Smooth muscle cell of trachea (primary cell): ENCODE results near the gene CDHR5. TPM values are rescaled to one million over a fixed set of nuclear protein-coding genes. Genes with fewer than 3 reads are reported as not detected.

Source experiments
- total RNA-seq: library from RNA; depleted of rRNA; stranded (reverse); fragments of >200 nt; gene quantifications from 2 replicates; pipeline ENCODE4 v1.2.1, GENCODE V29; 2014

Gene CDHR5, protein sequence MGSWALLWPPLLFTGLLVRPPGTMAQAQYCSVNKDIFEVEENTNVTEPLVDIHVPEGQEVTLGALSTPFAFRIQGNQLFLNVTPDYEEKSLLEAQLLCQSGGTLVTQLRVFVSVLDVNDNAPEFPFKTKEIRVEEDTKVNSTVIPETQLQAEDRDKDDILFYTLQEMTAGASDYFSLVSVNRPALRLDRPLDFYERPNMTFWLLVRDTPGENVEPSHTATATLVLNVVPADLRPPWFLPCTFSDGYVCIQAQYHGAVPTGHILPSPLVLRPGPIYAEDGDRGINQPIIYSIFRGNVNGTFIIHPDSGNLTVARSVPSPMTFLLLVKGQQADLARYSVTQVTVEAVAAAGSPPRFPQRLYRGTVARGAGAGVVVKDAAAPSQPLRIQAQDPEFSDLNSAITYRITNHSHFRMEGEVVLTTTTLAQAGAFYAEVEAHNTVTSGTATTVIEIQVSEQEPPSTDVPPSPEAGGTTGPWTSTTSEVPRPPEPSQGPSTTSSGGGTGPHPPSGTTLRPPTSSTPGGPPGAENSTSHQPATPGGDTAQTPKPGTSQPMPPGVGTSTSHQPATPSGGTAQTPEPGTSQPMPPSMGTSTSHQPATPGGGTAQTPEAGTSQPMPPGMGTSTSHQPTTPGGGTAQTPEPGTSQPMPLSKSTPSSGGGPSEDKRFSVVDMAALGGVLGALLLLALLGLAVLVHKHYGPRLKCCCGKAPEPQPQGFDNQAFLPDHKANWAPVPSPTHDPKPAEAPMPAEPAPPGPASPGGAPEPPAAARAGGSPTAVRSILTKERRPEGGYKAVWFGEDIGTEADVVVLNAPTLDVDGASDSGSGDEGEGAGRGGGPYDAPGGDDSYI
- under 0.01 TPM in 1 of 2 replicates, not detected in the other for total RNA-seq

DNA sequence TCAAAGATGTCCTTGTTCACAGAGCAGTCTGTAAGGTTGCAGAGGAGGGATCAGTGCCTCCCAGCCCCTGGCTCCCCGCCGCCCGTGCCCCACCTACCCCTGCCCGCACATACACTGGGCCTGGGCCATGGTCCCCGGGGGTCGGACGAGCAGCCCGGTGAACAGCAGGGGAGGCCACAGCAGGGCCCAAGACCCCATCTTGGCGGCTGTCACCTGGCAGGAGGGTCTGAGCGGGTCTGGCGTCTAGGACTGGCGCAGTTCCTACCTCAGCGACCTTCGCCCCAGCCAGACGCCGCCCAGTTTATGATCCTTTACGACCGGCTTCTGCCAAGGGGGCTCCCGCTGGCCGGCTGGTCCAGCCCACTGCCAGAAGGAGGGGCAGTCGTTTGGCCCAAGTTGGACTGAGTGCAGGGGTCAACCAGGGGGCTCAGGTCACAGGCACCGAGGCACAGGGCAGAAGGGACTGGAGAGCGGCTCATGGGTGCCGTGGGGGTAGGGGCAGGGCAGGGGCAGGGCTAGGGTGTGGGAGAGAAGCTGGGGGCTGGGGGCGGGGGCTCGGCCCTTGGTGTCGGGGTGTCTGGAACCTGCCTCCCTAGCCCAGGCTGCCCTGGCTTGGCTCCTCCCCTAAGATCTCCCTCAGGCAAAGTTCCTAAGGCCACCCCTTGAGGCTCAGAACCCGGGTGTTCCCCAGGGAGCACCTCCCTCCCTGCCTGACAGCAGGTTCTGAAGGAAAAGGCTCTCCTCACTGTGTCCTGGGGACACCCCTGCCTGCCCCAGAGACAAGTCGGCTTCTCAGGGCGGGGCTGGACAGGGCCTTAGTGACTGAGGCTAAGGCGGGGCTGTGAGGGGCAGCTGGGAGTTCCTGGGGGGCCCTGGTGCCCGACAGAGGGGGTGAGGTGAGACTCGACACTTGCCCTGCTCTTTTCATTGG is at the start of gene CDHR5:
CDHR5 (minus strand) TSS at position 251 of the 931 bp plus-strand sequence; CDS start at position 198, 53 bp downstream.

GRCh38 chr11:636511-637332 is 12.0 kb upstream of the CDHR5 start, which contains the start of gene DRD4:
TSS of gene DRD4 (plus strand) at chr11:637269. CDS start at chr11:637305, 36 bp downstream.

DNA sequence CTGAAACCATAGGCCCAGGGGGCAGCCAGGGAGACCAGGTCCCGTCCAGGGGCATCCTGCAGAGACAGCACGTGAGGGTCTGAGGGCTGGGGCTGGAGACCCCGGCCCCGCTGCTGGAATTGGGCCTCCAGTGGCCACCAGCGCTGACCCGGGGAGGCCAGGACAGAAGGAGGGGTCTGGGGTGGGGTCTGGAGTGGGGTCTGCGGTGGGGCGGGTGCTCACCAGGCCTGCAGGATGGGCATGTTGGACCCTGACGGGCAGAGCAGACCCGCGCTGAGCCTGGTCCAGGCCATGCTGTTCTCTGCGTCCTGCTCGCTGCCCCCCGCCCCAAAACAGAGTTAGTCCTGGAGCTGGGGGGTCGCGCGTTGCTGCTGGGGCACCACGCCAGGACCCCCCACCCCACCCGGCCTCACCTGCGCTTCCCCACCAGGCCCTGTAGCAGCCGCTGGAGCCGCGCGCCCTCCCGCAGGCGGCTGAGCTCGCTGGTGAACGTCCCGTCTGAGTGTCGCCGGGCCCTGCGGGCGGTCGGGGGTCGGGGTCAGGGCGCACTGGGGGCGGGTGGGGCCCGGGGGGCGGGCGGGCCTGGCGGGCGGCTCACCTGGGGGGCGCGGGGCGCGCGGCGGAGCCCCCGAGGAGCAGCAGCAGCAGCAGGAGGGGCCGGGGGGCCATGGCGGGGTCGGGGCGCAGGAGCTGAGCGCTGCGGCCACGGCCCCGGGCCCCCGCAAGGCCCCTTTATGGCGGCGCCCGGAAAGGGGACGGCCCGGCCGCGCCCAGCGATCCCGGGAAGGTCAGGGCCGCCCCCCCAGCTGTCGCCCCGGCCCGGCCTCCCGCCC is 1.9 kb upstream of the CDHR5 start, which contains the start of gene SCT:
SCT (minus strand) TSS at position 707 of the 833 bp plus-strand sequence; CDS start at position 669, 38 bp downstream.

GRCh38 chr11:615504-616319 is 9.0 kb downstream of the CDHR5 start, which contains the start of gene IRF7:
TSS of gene IRF7 (minus strand) at chr11:615950. CDS start at chr11:615364, 586 bp downstream.

GRCh38 chr11:575996-576768 is 48.6 kb downstream of the CDHR5 start, which contains the start of gene PHRF1:
TSS of gene PHRF1 (plus strand) at chr11:576470. CDS start at chr11:581513, 5,043 bp downstream.

Other genes with a start within 250 kb of the CDHR5 start
- 1.7 and 2.8 TPM in 2 replicates for gene PKP3, start 230.7 kb downstream of the CDHR5 start, total RNA-seq
- 17.5 and 18.5 TPM in 2 replicates for gene SIGIRR, start 210.0 kb downstream of the CDHR5 start, total RNA-seq
- 0.17 TPM in 1 of 2 replicates, not detected in the other for gene ANO9, start 182.9 kb downstream of the CDHR5 start, total RNA-seq
- gene PTDSS2, start 174.7 kb downstream of the CDHR5 start, total RNA-seq: 35.9 and 40.5 TPM in 2 replicates
- gene RNH1, start 117.7 kb downstream of the CDHR5 start, total RNA-seq: 538 and 702 TPM in 2 replicates
- gene HRAS, start 89.4 kb downstream of the CDHR5 start, total RNA-seq: 49.5 and 62.4 TPM in 2 replicates
- 0.73 and 1.5 TPM in 2 replicates for gene LRRC56, start 87.4 kb downstream of the CDHR5 start, total RNA-seq
- gene LMNTD2, start 64.2 kb downstream of the CDHR5 start, total RNA-seq: 0.29 and 0.33 TPM in 2 replicates
- 2.3 and 4.4 TPM in 2 replicates for gene RASSF7, start 64.0 kb downstream of the CDHR5 start, total RNA-seq
- 21.2 and 29.8 TPM in 2 replicates for gene PHRF1, start 48.5 kb downstream of the CDHR5 start, total RNA-seq
- gene IRF7, start 9.0 kb downstream of the CDHR5 start, total RNA-seq: 7.7 and 11.9 TPM in 2 replicates
- gene SCT, start 2.2 kb upstream of the CDHR5 start, total RNA-seq: not detected in 2 replicates
- not detected in 2 replicates for gene DRD4, start 12.3 kb upstream of the CDHR5 start, total RNA-seq
- gene DEAF1, start 70.3 kb upstream of the CDHR5 start, total RNA-seq: 26.6 and 58.4 TPM in 2 replicates
- 13.7 and 14.8 TPM in 2 replicates for gene TMEM80, start 70.9 kb upstream of the CDHR5 start, total RNA-seq
- gene EPS8L2, start 81.3 kb upstream of the CDHR5 start, total RNA-seq: 68.4 and 125 TPM in 2 replicates
- 166 and 171 TPM in 2 replicates for gene TALDO1, start 122.5 kb upstream of the CDHR5 start, total RNA-seq
- 29.7 and 58.1 TPM in 2 replicates for gene GATD1, start 152.5 kb upstream of the CDHR5 start, total RNA-seq
- gene CEND1, start 165.1 kb upstream of the CDHR5 start, total RNA-seq: 2.2 and 2.8 TPM in 2 replicates
- gene SLC25A22, start 173.3 kb upstream of the CDHR5 start, total RNA-seq: 16.0 and 33.7 TPM in 2 replicates
- 11.2 and 26.1 TPM in 2 replicates for gene PIDD1, start 180.3 kb upstream of the CDHR5 start, total RNA-seq
- gene RPLP2, start 185.0 kb upstream of the CDHR5 start, total RNA-seq: 271 and 337 TPM in 2 replicates
- 25.7 and 47.6 TPM in 2 replicates for gene PNPLA2, start 194.0 kb upstream of the CDHR5 start, total RNA-seq
- 1.5 and 1.7 TPM in 2 replicates for gene CRACR2B, start 203.0 kb upstream of the CDHR5 start, total RNA-seq
- gene CD151, start 208.0 kb upstream of the CDHR5 start, total RNA-seq: 440 and 727 TPM in 2 replicates
- gene POLR2L, start 217.6 kb upstream of the CDHR5 start, total RNA-seq: 96.4 and 291 TPM in 2 replicates
- gene TSPAN4, start 217.9 kb upstream of the CDHR5 start, total RNA-seq: 207 and 235 TPM in 2 replicates